Measurements from ENCODE around the gene B4GALNT1.
A peak's percentile ranks its signal among the peaks of the same experiment; 100 is the strongest.
"Not testable (repeated sequence)": the region's sequence is repeated elsewhere in the genome, so short reads cannot be mapped to it uniquely, and the experiment has no call there.

B4GALNT1 gene

DNA sequence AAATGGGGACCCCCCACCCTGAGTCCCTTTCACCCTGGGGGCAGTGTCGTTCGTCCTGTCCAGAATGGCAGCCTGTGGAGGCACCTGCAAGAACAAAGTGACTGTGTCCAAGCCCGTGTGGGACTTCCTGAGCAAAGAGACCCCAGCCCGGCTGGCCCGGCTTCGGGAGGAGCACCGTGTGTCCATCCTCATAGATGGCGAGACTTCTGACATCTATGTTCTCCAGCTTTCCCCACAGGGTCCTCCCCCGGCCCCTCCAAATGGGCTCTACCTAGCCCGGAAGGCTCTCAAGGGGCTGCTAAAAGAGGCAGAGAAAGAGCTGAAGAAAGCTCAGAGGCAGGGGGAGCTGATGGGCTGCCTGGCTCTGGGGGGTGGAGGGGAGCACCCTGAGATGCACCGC lies 26.2 kb downstream of the B4GALNT1 start:
- DNase-seq, result no peak

DNA sequence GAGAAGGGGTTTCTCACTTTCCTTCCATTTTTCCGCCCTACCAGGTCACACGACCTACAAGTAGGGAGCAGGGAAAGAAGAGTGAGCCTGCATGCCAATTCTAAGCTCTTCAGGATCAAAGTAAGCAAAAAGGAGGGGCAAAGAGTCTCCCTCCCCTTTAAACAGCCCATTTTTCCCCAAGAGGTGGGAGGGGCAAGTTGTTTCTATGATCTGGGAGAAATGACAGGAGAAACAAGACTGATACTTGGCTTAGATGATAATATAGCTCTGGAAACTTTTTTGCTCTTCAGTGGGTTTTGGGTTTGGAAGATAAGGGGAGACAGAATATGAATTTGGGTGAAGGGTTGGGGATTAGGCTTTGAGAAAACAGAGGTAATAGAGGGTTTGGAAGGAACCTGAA lies 26.6 kb downstream of the B4GALNT1 start:
- no peak for DNase-seq

DNA sequence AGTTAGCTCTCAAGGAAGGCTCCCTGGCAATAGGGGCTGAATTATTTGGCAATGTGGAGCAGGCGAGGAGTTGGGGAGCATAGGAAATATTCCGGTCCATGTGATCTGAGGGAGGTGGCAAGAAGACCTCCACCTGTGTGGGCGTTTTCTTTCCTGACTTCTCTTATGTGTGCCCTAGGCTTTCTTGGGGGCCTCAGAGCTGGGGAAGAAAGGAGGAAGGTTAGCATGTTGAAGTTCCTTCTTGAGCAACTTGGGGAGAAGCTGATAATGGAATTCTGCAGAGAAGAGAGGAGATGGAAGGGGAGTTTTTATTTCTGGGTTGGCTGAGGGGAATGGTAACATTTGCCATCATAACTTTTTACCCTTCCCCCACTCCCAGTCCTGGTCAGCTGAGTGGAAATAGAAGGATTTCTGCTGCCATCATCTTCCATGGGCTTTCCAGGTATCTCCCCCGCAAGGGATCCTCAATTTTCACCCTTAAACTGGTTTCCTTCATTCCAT lies 27.1 kb downstream of the B4GALNT1 start:
- DNase-seq, result no peak

DNA sequence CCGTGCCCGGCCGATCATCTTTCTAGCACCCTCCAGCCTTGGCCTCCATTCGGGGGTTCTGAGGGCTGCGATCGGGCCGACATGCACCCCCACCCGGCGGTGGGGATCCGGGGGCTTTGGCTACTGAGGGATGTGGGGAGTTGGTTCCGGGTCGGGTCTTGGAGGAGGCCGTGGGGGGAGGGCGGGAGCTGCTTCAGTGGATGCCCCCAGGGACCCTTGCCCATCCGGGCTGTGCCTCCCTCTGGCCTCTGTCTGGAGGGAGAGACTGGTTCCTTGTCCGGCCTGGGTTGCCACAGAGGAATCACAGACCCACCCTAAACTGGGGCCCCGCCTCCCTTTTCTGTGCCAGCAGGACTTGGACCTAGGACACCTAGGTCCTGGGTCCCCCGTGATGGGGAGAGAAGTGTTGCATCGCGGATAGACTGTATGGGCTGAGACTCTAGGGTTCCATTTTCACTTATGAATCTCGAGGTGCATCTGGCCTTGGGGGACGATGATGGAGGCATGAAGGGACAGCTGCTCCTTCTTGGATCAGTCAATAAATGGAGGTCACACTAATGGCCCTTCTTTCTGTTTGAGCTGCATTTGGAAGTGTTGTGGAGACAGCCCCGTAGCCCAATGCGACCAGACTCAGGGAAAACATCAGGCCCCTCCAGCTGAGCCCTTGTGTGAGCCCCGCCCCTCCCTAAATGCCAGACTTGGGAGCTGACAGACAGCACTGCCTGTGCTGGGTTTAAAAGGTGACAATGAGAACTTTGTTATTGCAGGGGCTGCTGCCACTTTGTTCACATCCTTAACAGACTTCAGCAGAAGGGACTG lies 27.8 kb downstream of the B4GALNT1 start:
- peak; percentile 8 for DNase-seq

DNA sequence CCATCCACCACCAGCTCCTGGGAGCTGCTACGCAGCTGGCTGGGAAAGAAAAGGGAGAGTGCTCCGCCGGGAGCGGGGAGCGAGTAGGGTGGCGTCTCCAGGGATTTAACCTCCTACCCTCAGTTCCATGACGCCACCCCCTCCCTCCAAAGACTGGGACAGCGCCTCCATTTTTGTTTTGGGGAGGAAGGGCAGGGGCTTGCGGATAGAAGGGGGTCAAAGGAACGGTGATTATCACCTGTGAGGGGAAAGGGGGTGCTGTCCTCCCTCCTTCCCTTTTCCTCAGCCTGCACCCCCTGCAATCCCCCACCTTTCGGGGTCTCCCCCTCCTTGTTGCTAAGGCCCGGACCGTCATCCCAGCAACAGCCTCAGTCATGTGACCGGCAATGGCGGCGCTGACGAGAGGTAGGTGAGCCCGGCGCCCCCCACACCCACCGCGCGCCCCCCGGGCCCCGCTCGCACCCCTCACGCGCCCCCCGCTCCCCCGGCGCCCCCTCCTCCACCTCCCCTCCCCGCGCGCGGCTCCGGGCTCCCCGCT lies 28.5 kb downstream of the B4GALNT1 start, which contains the start of gene DTX3:
Gene DTX3, plus strand, starts transcription at position 371 of the 538 bp plus-strand sequence. CDS start 1,694 bp downstream, outside the sequence.
- peak; percentile 34 for DNase-seq

DNA sequence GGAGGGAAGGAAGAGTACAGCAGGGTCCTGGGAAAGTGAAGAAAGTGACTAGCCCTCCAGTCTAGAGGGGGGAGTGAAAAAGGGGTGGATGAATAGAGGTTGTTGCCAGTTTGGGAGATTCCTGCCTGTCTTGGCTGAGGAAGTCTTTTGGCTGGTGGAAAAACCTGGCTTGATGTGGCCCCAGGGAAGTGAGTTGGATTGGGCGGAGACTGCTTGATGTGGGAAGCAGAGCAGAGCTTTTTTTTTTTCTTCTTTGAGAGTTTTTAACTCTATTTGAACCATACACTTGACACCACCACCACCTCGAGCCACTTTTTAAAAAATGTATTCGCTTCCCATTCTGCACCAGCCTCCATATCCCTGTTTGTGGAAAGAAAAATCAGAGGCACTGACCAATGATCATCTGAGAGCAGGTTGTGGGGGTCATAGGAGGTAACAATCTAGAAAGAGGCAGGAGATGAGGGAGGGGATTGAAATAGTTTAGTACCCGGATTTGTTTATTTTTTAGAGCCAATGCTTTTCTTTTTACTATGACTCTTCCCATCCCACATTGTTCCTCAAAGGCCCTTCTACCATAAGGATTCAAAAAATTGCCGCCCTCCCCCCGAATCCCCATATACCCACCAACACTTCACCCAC lies 29.1 kb downstream of the B4GALNT1 start:
- no peak for DNase-seq

DNA sequence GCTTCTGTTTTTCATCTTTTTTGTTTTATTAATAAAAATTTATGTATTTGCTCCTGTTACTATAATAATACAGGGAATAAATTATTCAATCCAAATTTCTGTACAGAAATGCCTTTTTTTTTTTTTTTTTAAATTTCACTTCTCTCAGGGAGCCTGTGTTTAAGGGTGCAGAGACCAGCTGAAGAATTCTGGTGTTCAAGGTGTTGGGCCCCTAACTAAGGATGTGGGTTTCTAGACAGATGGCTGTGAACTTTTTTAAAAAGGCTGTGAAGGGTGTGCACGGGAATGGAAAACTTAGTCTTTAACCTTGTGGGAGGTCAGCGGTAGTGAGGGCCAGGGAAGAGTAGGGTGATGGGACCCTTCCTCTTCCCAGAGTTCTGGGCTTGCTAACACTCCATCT lies 29.7 kb downstream of the B4GALNT1 start:
- no peak for DNase-seq

DNA sequence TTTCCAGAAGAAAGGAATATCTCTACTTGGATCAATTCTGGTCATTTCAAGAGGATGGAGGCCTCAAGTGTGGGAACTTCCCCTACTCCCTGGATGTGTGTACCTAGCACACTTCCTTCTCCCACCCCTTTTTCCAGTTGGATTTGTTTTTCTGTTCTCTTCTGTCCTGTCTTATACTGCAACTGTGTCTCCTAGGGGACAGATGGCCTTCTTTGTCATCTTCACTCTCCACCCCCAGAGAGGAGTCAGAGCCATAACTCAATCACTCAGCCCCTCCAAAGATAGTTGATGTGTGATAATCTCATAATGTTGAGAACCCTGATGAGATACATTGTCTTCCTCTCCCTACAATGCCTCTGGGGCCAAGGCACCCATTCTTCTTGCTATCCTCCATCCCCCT lies 30.5 kb downstream of the B4GALNT1 start:
- no peak for DNase-seq

DNA sequence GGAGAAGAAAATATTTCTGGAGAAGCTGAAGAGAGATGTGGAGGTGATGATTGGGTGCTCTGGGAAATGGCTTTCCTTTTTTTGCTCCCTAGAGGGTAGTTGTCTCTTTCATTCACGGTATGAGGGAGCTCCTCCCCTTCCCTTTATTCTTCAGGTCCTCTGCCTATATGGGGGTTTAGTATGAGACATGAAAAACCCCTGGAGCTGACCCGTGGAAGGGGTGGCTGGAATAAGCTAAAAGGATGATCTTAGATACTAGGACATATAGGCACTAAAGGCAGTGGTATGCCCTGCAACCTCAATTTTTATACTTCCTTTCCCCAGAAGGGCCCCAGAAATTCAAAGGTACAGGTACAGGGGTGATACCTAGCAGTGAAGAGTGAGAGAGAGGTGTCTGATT lies 32.6 kb downstream of the B4GALNT1 start:
- no peak for DNase-seq

DNA sequence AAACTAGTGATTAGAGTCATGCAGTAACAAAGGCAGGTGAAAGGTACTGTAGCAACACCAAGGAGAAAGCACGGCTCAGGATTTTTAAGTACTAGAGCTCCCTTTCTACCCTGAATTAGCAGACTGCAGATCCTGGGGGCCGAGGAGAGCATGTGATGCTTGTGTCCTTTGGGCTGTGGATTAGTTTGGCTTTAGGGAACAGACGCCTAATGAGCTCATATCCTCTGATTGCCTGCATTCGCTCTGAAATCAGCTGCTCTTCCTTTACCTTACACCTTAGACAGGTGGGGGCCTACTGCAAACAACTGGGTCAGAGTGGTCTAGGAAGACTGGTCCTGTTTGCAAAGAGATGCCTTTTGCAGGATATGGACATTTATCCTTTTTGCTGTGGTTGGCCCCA lies 39.8 kb downstream of the B4GALNT1 start:
- DNase-seq, result no peak

DNA sequence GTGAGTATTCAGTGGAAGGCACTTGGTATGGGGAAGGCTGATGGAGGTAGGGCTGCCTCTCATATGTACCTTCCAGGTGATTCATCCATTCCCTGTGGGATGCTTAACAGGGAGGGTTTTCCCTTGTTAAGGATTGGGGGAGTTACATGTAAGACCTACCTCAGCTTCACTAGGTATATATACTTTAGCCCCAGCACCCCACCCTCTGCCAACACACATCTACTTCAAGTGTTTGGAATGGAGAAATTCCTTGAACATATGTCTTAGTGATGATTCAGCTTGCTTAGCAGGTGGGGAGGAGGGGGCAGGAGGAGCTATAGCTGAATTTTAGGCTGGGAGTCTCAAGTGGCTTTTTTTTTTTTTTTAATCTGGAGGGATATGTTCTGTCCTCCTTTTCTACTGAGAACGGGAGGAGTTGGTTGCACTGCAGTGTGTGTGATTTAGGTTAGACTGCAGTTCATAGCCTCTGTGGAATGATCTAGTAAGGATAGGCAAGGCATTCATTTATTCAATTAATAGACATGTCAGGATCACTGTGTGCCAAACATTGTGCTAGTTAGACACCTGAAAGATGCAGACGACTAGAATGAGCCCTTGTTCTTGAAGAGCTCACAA lies 40.3 kb downstream of the B4GALNT1 start:
- no peak for DNase-seq

DNA sequence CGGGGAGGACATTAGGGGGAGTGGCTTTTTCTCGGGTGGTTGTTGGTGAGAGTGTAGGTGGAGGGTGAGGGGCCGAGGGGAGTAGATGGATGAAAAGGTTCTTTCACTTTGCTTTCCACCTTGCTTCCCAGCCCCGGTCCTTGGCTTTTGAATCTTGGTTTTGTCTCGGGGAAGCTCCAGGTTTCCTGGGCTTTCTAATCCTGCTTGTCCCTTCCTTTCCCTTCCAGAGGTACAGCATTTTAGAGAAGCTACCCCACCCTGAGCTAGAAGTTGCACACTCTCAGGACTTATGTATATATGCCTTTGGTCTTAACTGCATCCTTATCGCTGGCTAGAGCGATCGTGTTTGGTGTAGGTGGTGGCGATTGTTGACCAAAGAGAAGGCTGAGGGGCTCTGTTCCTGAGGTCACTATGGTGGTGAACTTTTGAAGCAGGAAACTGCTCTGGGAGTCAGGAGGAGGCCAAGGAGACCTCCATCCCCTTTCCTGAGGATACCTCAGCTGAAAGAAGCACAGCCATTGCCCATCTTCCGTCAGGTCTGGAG lies 41.1 kb downstream of the B4GALNT1 start:
- DNase-seq, result no peak

DNA sequence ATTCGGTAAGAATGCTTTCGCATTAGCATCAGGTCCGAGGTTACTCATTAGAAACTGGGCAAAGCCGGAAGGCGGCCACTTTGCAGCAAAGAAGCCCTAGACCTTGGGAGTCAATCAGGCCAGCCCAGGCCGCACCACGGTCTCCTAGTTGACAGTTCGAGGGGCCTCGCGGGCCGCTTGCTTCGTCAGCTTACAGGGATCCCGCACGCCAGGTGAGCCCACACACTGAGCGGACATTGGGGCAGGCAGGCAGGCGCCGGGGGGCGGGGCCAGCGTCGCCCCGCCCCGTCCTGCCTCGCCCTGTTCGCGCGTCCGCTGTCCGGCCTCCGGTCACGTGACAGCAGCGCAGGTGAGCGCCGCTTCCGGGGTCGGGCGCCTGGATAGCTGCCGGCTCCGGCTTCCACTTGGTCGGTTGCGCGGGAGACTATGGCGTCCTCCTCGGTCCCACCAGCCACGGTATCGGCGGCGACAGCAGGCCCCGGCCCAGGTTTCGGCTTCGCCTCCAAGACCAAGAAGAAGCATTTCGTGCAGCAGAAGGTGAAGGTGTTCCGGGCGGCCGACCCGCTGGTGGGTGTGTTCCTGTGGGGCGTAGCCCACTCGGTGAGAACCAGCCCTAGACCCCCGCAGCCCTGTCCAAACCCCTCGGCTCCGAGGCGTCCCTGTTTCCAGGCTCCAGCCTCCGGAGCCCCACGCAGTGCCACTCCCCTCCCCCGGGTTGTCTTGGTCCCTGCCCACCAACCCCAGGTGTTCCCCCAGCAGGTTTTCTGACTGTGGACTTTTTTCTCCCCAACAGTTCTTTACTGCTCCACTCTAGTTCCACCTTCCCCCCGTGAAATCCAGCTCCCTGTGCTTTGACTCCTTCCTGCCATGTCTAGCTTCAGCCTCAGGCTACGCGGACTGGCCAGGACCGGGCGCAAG lies 41.9 kb downstream of the B4GALNT1 start, which contains the start of gene PIP4K2C:
Gene PIP4K2C, plus strand, starts transcription at position 329 of the 918 bp plus-strand sequence. Its CDS starts 98 bp downstream, at position 427.
- DNase-seq, result peak; percentile 72

DNA sequence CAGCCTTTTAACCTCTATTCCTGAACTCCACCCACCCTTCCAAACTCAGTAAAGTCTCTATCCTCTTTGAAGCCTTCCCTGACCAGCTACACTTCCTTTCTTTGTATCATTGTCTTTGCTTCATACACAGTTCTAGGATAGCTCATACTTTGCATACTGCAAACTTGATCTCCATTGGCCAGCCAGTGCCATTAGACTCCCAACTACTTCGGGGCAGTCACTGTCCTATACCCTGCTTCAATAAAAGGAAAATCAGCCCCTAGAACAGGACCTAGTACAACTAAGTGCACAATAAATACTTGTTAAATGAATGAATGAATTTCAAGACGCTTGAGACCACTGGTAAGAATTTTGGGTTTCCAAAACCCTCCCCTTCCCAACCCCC lies 42.5 kb downstream of the B4GALNT1 start:
- no peak for DNase-seq

DNA sequence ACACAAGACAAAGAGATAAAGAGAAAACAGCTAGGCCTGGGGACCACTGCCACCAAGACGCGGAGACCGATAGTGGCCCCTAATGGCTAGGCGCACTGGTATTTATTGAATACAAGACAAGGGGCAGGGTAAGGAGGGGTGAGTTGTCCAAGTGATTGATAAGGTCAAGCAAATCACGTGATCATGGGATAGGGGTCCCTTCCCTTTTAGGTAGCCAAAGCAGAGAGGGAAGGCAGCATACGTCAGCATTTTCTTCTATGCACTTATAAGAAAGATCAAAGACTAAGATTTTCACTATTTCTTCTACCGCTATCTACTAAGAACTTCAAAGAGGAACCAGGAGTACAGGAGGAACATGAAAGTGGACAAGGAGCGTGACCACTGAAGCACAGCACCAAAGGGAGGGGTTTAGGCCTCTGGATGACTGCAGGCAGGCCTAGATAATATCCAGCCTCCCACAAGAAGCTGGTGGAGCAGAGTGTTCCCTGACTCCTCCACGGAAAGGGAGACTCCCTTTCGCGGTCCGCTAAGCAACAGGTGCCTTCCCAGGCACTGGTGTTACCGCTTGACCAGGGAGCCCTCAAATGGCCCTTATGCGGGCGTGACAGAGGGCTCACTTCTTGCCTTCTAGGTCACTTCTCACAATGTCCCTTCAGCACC lies 43.9 kb downstream of the B4GALNT1 start:
- DNase-seq, result not testable (repeated sequence)

DNA sequence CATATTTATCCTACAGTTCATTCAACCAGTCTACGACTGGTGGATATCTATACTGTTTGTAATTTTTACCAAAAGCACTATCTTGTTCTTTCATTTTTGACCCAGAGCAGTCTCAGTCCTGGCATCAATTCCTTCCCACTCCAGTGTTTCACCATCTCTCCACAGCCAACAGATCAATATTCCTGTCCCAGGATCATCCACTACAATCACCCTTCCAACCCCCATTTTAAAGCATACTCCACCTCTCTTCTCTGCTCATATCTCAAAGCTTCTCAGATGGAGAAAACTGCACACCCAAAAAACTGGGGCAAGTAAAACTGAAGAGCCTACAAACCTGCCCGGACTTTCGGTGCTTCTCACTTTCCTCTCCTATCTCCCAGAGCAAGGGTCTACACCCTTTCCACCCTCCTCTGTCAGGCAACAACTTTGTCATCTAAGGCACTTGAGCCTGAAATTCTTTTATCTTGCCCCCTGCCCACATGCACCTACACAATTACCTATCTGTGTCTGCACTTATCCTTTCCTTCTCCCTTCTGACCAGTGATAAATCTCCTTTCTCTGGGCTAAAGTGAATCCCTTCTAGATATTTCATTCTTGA lies 46.1 kb downstream of the B4GALNT1 start:
- no peak for DNase-seq

DNA sequence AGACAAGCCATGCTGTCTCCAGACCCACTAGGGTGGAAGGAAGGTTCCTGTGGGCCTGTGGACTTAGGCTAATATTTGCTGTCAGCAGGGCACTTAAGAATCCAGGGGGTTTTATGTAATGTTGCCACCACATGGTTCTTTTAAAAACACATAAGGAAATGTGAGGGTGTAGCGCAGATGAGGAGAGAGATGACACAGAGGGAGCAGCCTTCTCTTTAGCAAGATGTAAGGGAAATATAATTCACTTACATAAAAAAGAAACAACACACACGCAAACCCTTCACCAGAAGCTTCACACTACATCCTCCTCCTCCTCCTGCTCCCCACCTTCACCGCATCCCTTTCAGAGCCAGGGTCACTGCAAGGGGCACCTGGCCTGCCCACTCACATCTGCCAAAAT lies 46.9 kb downstream of the B4GALNT1 start:
- DNase-seq, result no peak

DNA sequence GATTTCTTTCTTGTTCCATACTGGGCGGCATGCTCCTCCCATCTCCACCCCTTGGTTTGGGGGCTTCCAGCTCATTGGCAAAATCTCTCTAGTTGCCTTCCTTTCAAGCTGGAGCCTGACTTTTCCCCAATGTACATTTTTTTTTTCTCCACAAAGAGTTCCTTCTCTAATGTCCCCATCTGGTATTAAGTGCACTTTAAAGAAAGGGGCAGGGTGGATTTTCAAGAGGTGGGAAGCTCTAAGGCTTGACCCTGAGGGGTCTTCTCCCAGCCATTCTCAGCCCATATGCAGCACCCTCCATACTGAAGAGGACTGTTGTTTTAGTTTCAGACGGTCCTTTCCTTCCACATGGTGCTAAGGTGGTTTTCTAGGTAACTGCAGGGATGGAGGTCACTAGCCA lies 47.8 kb downstream of the B4GALNT1 start:
- DNase-seq, result no peak

DNA sequence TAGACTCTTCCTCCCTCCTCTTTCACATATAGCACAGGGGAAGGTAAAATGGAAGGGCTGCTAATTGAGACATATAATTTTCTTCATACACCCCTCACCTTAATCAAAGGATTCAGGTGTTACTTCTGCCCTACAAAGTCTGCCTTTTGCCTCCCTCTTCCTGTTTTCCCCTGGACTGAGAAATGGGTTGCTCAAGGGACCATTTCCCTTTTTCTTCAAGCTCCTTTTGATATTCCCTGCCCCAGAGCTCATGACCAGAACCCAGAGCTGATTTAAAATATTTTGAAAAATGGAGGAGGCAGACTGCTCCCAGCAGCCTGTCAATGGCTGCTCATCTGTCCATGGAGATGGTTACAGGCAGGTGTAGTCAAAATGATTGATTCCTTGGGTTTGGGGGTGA lies 48.3 kb downstream of the B4GALNT1 start:
- DNase-seq, result no peak

DNA sequence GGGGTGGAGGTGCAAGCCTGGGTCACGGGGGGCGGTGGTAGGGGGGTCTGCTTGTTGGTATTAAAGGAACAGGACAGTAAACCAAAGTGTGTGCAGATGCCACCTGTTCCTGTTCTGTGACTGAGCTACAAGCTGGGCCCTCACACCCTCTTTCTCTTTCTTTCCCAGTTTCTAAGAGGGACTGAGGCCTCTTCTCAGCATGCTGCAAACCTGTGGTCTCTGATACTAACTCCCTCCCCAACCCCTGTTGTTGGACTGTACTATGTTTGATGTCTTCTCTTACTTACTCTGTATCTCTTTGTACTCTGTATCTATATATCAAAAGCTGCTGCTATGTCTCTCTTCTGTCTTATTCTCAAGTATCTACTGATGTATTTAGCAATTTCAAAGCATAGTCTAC lies 49.0 kb downstream of the B4GALNT1 start:
- DNase-seq, result no peak
